GM13977 (cell line): ENCODE measurements around the gene KCNK15.

Experiments used
- DNase-seq: peaks from one replicate; pipeline ENCODE4 v3.0.0; 2012; ENCODE audit warnings: low spot score
- CTCF ChIP-seq: IDR thresholded peaks from 2 replicates; pipeline ENCODE4 v1.5.1; 2012; ENCODE audit warnings: mild to moderate bottlenecking, control low read depth; ENCODE audit not compliant: insufficient read depth; ENCODE audit errors: extremely low read depth, missing control alignments
- in situ Hi-C: fragments of 300-500 bp; cut with MboI; formaldehyde crosslinking; loops from one replicate; pipeline ENCODE4 v1.12.0; 2022; ENCODE audit warnings: low sequenced_read_pairs, low pct_unique_long_range_greater_than_20kb, mixed read lengths, inconsistent platforms; ENCODE audit not compliant: unreplicated experiment

KCNK15 gene

GRCh38 chr20:44715499-44716308, 30.0 kb upstream of the KCNK15 start:
- TF ChIP-seq CTCF, result no peak
- no peak for DNase-seq
- in situ Hi-C loops, result no loop called here

GRCh38 chr20:44716309-44717106, 29.2 kb upstream of the KCNK15 start:
- DNase-seq, result no peak
- in situ Hi-C loops, result no loop called here
- no peak for TF ChIP-seq CTCF

GRCh38 chr20:44717986-44718385, 27.7 kb upstream of the KCNK15 start:
- in situ Hi-C loops, result no loop called here
- DNase-seq, result no peak
- TF ChIP-seq CTCF, result no peak

GRCh38 chr20:44719841-44720240, 25.8 kb upstream of the KCNK15 start:
- in situ Hi-C loops, result no loop called here
- DNase-seq, result no peak
- TF ChIP-seq CTCF, result no peak

- in situ Hi-C loops, result no loop called here
- no peak for TF ChIP-seq CTCF
- no peak for DNase-seq
These were observed 25.1 kb upstream of the KCNK15 start for GRCh38 chr20:44720621-44720996.

GRCh38 chr20:44720997-44721784, 24.5 kb upstream of the KCNK15 start:
- no peak for DNase-seq
- in situ Hi-C loops, result no loop called here
- TF ChIP-seq CTCF, result no peak
